ENCODE data around the gene RAC2.
A peak's percentile ranks its signal among the peaks of the same experiment; 100 is the strongest.

Gene RAC2

DNA sequence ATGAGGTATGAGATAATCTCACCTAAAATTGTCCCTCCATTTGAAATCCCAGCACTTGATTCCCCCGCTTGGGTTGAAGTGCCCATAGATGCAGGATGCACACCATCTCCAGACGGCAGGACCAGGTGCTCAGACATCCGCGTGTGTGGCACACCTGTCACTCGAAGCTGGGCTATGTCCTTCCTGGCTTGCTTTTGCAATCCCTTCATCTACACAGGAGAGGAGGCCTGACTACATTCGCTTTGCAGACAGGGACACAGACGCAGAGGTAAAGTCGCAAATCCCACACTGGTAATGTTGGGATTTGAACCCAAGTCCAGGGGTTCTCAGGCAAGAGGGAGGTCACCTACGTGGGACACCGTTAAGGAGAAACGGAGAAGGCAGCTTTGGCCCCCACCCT, 31.1 kb upstream of the RAC2 start:
- DNase-seq, result no peak

DNA sequence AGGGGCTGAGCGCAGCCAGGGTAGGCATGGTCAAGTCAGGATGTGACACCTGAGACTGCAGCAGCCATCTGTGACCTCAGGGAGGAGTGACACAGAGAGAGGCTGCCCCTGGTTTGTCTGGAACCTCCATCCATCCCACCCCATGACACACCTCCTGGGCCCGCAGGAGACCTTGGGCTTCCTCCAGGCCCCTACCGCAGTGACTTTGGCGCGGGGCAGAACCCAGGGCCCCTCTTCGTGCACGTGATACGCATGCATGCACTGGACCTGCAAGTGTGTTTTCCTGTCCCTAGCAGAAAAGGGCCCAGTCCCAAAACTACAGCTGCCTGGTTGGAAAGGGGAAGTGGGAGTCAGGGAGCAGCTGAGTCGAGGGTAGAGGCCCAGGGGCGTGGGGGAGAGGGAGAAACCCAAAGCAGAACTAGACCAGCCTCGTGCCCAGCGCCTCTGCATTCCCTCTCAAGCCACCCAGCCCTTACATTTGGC, 30.4 kb upstream of the RAC2 start:
- no peak for DNase-seq

- no peak for DNase-seq
These were observed 29.8 kb upstream of the RAC2 start for GRCh38 chr22:37273846-37274225.

DNA sequence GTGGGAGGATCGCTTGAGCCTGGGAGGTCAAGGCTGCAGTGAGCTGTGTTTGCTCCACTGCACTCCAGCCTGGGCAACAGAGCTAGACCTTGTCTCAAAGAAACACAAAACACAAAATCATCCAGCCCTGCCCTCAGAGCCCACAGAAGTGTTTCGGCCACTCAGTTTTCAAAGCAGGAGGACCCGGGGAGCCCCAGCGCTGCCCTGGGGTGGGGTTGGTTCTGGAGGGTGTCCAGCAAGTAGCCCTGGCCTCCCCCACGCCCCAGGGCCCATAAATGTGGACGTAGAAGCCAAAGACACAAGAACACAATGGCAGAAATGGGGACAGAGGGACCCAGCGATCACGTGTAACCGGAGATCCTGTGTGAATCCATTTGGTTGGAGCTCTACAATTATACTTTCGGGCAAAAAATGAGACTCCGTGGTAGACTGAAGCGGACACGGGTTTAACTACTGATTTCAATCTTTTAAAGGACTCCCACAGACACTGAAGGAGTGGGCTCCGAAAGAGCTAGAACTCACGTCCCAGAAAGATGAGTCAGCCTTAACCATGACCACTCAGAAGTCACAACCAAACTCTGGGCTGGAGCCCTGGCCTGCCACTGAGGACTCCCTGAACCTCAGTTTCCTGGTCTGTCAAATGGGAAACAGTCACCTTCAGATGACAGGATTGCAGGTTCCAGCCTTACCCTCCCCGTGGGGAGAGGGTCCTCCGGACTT, 29.2 kb upstream of the RAC2 start:
- no peak for DNase-seq

DNA sequence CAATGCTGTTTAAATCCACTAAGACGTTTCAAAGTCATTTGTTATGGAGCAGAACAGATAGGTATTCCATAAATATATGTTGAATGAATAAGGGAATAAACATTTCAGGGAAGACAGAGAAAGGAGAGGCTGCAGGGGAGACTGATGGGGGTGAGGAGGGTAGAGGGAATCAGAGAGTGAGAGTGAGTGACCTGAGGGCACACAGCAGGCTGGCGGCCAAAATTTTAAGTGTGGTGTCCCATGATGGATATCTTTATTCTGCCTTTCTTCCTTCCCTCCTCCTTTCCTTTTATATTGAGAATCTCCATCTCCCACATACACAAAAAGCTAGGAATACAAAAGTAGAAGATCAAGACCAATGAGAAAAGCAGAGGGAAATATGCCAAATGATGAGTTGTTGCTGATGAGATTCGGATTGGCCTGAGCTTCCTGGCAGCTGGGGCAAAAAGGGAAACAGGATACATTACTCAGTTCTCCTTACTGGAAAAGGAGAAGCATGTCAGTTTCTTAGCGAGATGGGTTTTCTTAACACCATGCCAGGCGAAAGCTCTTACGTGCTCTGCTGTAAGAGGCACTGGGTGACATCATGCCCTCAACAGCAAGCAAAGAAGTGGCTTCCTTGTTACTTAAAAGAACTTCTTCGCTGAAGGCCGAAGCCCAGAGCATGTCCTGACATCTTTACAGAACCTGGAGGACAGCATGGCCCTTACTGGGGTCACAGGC, 27.0 kb upstream of the RAC2 start:
- no peak for DNase-seq

GRCh38 chr22:37269936-37270678, 26.0 kb upstream of the RAC2 start:
- DNase-seq, result no peak

DNA sequence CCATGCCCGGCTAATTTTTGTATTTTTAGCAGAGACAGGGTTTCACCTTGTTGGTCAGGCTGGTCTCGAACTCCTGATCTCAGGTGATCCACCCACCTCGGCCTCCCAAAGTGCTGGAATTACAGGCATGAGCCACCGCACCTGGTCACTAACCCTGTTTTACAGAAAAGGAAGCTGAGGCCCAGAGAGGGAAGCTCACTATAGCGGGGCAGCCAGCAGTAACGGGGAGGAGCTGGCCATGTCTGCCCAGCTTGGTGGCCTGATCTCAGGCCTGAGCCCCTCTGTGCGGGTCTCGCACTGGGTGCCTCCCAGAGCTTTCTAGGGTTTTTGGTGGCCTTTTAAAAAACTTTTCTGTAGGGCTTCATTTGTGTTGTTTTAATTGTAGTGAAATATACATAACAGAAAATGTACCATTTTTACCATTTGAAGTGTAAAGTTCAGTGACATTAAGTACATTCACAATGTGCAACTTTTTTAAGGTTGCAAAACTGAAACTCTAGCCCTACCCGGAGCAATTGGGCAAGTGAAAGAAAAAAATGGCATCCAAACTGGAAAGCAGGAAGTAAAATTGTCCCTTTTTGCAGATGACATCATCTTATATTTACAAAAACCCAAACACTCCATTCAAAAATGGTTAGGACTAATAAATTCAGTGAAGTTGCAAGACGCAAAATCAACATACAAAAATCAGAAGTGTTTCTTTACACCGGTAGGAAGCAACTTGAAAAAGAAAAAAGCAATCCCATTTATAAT, 23.8 kb upstream of the RAC2 start:
- no peak for DNase-seq

DNA sequence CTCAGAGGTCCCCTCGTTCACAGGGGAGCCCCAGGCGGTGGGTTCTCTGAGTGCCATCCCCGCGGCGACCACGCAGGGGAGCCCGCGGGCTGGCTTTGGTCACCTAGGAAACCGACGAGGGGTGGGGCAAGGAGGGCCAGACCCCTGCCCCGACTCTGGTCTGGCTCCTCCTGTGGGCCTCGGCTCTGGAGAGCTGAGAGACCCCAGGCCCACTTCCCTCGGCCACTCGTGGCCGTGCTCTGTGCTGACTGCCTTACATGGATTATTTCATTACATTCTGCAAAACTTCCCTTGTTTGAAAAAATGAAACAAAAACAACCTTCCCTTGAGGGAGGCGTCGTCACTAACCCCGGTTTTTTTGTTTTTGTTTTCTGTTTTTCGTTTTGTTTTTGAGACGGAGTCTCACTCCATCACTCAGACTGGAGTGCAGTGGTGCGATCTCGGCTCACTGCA, 23.1 kb upstream of the RAC2 start:
- DNase-seq, result peak; percentile 58

- DNase-seq, result no peak
These were observed 22.6 kb upstream of the RAC2 start for GRCh38 chr22:37266581-37267134.

- no peak for DNase-seq
These were observed 20.2 kb upstream of the RAC2 start for GRCh38 chr22:37263966-37264887.

- no peak for DNase-seq
These were observed 18.3 kb upstream of the RAC2 start for GRCh38 chr22:37262346-37262745.

DNA sequence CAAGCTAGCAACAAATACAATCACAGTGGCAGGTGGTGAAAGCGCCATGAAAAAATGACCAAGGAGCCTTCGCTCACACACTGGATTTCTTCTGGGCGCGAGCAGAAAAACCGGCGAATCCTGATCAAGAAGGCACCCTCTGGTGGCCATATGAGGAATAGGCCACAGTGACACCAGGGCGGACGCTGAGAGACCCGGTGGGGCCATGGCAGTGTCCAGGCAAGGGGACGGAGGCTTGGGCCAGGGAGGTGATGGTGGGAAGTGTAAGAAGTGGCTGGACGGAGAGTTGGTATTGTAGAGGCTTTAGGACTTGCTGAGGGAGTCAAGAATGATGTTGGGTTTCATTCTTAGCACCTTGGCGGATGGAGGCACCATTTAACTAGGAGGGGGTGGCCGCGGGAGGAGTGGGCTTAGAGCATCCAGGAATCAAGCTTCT, 16.9 kb upstream of the RAC2 start:
- peak; percentile 68 for DNase-seq

DNA sequence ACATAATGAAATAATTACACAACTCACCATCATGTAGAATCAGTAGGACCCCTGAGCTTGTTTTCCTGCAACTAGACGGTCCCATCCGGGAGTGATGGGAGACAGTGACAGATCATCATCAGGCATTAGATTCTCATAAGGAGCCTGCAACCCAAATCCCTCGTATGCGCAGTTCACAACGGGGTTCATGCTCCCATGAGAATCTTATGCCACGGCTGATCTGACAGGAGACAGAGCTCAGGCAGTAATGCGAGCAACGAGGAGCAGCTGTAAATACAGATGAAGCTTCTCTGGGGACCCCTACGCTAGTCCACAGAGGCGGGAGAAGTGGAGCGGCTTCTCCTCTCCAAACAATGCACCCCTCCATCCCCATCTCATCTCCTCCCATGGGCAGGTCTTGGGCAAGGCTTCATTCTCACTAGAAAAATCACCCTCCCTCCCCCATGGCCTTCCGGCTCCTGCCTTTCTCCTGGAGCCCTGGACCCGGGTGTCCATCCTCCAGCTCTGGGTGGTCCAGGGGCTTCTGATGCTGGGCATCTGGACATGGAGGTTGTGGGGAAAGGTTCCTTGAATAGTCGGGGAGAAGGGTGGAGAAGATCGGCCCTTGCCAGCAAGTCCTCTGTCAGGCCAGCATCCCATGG, 16.2 kb upstream of the RAC2 start:
- no peak for DNase-seq

- no peak for DNase-seq
These were observed 15.5 kb upstream of the RAC2 start for GRCh38 chr22:37259540-37260029.

DNA sequence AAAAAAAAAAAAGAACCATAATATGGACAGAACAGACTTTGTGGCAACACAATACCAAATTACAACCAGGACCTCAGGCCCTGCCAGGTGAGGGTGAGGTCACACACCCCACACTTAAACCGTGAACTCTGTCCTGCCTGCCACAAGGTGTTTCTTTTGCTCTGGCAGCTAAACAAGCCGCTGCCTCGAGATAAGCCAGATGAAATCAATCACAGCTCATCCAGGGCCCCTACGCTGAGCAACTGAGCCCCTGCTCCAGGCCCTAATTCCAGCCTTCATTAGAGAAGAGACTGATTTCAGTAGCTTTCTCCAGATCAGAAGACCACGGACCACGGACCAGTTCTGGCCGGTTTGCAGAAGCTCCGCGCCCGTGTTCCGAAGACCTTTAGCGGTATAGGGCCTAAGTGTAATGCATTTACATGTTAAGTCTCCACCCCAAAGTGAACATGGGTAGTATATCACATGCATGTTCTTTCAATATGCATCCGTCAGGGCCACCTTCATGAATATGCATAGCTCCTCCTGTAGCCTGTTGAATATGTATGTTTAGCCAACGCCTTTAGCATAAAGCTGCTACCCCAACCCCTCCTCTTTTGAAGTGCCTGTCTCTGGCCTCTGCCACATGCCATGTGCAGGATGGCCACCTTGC, 14.8 kb upstream of the RAC2 start:
- no peak for DNase-seq

- DNase-seq, result no peak
These were observed 14.1 kb upstream of the RAC2 start for GRCh38 chr22:37258005-37258752.

DNA sequence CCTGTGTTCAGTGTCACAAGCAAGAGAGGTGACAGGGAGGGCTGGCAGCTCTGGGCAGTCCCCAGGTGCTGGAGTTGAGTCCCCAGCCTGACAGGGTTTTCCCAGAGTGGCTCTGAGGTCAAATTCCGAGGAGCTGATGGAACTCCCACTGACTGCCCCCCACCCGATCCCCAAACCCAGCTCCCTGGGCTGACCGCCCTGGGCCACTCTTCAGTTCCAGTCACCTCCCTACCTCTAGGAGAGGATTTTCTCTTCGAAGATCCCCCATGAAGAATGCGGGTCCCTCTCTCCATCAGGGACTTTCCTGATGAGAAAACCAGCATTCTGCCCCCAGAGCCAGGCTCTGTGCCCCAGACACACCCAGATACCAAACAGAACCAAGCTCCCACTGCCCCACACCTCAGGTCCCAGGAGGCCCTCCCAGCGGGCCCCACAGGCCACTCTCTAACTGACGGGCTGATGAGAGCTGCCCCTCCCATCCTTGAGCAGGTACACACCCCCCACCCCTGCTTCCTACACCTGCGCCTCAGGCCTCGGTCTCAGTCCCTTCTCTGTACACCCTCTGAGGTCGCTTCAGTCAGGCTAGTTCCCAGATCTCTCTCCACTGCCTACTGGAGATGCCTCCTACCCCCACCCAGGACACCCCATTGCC, 12.1 kb upstream of the RAC2 start:
- DNase-seq, result no peak

DNA sequence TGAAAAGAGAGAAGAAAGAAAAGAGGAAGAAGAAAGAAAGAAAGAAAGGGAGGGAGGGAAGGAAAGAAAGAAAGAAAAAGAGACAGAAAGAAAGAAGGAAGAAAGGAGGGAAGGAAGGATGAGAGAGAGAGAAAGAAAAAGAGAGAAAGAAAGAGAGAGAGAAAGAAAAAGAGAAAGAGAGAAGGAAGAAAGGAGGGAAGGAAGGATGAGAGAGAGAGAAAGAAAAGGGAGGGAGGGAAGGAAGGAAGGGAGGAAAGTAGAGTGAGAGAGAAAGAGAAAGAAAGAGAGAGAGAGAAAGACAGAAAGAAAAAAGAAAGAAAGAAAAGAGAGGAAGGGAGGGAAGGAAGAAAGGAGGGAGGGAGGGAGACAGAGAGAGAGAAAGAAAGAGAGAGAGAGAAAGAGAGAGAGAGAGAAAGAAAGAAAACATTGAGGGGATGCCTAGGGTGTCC, 11.5 kb upstream of the RAC2 start:
- no peak for DNase-seq

DNA sequence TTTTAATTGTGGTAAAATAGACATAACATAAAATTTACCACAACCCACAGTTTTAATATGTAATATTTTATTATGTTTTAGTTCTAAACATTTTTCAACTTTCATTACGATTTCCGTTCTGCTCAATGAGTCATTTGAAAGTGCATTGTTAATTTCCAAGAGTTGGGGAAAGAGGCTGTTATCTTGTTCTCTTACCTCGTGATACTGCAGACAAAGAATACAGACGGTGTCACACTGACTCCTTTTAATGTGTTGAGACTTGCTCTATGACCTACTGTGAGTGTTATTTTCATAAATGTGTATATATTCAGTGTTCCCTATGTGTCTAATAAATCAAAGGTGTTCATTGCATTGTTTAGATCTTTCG, 10.8 kb upstream of the RAC2 start:
- DNase-seq, result no peak

Data from CD4-positive, alpha-beta T cell treated with Interleukin-4 for 4 hours (primary cell).